ENCODE results near the gene FITM1.

Gene FITM1

DNA sequence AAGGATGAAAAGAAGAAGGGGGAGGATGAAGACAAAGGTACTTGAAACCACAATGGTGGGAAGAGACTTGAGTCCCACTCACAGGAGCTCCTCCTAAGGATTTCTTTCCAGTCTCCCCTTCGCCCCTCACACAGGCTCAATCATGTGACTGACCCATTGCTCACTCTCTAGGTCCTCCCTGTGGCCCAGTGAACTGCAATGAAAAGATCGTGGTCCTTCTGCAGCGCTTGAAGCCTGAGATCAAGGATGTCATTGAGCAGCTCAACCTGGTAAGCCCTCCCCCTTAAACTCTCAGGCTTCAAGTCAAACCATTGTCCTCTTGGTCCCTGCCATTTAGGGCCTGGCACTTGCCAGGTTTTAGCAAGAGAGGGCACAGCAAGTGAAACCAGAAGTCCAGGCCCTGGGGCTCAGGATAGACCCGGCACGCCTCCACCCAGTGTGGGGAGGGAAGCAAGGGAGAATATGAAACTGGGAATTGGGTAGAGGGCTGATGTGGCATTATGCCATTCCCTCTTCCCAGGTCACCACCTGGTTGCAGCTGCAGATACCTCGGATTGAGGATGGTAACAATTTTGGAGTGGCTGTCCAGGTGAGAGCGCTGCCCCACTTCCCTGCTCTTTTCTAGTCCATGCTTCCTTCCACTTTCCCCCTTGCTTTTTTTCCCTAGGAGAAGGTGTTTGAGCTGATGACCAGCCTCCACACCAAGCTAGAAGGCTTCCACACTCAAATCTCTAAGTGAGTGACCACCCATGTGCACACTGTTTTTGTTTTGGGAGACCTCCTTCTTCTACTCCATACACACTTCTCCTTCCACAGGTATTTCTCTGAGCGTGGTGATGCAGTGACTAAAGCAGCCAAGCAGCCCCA is 7.3 kb downstream of the FITM1 start:
- H3K4me1 ChIP-seq (ENCODE audit: control extremely low read depth in 1 of 4, control insufficient read depth in 4 of 4, insufficient read depth in 4 of 4, low read length in 3 of 4): peaks cover 2 to 50% (median 38%) of the 10 kb centered on the region in 4 experiments

DNA sequence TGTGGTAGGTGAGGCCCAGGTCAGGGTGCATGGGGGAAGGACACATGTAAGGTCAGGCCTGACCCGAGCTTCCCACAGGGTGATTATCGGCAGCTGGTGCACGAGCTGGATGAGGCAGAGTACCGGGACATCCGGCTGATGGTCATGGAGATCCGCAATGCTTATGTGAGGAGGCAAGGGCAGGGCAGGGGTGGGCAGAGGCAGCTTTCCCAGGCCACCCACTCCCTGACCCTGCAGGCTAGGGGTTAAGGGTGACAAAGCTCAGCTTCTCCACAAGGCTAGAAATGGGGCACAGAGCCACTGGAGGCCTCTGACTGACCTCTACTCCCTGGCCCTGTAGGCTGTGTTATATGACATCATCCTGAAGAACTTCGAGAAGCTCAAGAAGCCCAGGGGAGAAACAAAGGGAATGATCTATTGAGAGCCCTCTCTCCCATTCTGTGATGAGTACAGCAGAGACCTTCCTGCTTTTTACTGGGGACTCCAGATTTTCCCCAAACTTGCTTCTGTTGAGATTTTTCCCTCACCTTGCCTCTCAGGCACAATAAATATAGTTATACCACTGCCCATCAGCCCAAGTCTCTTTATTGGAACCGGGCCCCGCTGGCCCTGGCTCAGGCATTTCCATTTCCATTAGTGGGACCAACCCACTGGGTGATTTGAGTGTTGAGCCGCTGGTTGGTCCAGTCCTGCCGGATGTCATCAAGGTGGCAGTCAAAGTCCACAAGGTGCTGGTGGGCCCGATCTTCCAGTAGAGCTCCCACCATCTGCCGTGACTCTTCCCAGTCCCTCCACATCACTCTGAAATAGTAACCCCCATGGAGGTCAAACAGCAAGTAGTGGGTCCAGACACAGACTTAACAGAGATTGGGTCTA is 8.2 kb downstream of the FITM1 start:
- H3K27ac ChIP-seq (ENCODE audit: insufficient read depth in 1 of 2, low read depth in 1 of 2, low read length in 2 of 2, poor library complexity in 1 of 2, severe bottlenecking in 2 of 2): no peak overlapping the region
- DNase-seq: no peak
- over 99% methylated on average over 13 of the region's 13 CpGs for WGBS (ENCODE audit: insufficient coverage)
- no peaks in the 10 kb centered on the region for H3K9me3 ChIP-seq (ENCODE audit: control extremely low read depth in 1 of 5, control insufficient read depth in 4 of 5, insufficient read depth in 2 of 5, low read depth in 1 of 5, low read length in 4 of 5)
- ChIA-PET CTCF (interaction anchor here (0.8 to 6.4 kb wide), 8 partner anchors 9 to 99 kb away, joined by 3 to 61 read pairs (median 6); partner anchors contain the start of genes DCAF11, IRF9, NRL and RNF31), POLR2A (interaction anchor here (2.0 kb wide), 1 partner anchor 8 kb away, joined by 6 read pairs; the partner anchor contains the start of genes PSME2 and RNF31)
- H3K36me3 ChIP-seq (ENCODE audit: control insufficient read depth in 4 of 4, insufficient read depth in 4 of 4, low read length in 3 of 4): peaks cover 6 to 35% (median 22%) of the 10 kb centered on the region in 4 experiments
- H3K4me3 ChIP-seq (ENCODE audit: control insufficient read depth in 1 of 7, extremely low read depth in 1 of 7, insufficient read depth in 4 of 7, low read depth in 2 of 7, low read length in 6 of 7): no peak overlapping the region
- no peaks in the 10 kb centered on the region for H3K27me3 ChIP-seq (replicated peaks in 2 of 5; ENCODE audit: control insufficient read depth in 4 of 5, insufficient read depth in 5 of 5, low read length in 4 of 5)
- H3K4me1 ChIP-seq (ENCODE audit: control extremely low read depth in 1 of 4, control insufficient read depth in 4 of 4, insufficient read depth in 4 of 4, low read length in 3 of 4): peaks cover 2 to 46% (median 38%) of the 10 kb centered on the region in 4 experiments

More for the DNA sequence above, 7.3 kb downstream of the FITM1 start:
- Histone ChIP-seq H3K4me3 (ENCODE audit: control insufficient read depth in 1 of 7, extremely low read depth in 1 of 7, insufficient read depth in 4 of 7, low read depth in 2 of 7, low read length in 6 of 7) (peak overlapping the region in 2 of 7 experiments; percentile 81 to 91), H3K27ac (ENCODE audit: insufficient read depth in 1 of 2, low read depth in 1 of 2, low read length in 2 of 2, poor library complexity in 1 of 2, severe bottlenecking in 2 of 2) (no peak overlapping the region), H3K27me3 (replicated peaks in 2 of 5; ENCODE audit: control insufficient read depth in 4 of 5, insufficient read depth in 5 of 5, low read length in 4 of 5) (no peaks in the 10 kb centered on the region), H3K36me3 (ENCODE audit: control insufficient read depth in 4 of 4, insufficient read depth in 4 of 4, low read length in 3 of 4) (peaks cover 5 to 27% (median 16%) of the 10 kb centered on the region in 4 experiments), H3K9me3 (ENCODE audit: control extremely low read depth in 1 of 5, control insufficient read depth in 4 of 5, insufficient read depth in 2 of 5, low read depth in 1 of 5, low read length in 4 of 5) (no peaks in the 10 kb centered on the region)
- WGBS (ENCODE audit: insufficient coverage): 91% methylated on average over 6 of the region's 8 CpGs
- no peak for DNase-seq
- ChIA-PET CTCF (interaction anchor here (1.0 to 6.4 kb wide), 10 partner anchors 8 to 80 kb away, joined by 3 to 61 read pairs (median 7); partner anchors contain the start of genes DCAF11, IRF9, NRL and RNF31), POLR2A (interaction anchor here (0.7 to 2.0 kb wide), 3 partner anchors 9 to 54 kb away, joined by 3 to 6 read pairs (median 3); partner anchors contain the start of genes PSME2 and RNF31)

DNA sequence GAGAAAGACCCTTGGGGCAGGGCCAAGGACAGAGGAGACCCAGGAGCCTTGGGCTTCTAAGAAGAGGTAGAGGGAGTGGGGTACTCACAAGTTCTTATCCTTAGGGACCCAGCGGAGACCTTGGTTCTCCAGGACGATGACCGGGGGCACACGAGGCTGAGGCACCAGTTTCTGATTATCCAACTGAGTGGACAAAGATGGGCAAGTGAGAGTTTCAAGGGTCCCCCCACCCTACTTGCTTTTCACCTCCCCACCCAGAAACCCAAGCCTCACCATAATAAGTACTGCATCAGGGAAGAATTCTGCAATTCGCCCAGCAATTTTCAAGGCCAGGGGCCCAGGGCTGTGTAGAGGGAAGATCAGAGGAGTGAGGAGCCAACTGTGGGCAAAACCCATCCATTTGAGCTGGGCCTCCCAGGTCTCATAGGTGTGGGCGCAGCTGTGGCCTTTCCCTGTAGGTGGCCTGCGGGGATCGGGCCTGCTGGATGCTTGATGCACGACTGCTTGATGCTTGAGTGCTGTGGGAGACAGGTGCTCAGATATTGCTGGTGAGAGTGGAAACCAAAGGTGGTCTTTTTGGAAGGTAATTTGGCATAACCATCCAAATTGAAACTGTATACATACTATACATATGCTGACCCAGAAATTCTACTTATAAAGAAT is 8.9 kb downstream of the FITM1 start:
- peak in 1 of 3 donors; percentile 36 for DNase-seq
- ChIA-PET CTCF (interaction anchor here (0.8 to 6.4 kb wide), 6 partner anchors 9 to 98 kb away, joined by 3 to 61 read pairs (median 4); partner anchors contain the start of genes DCAF11, IRF9 and NRL), POLR2A (interaction anchor here (2.0 kb wide), 1 partner anchor 7 kb away, joined by 6 read pairs; the partner anchor contains the start of genes PSME2 and RNF31)
- WGBS (ENCODE audit: insufficient coverage): 100% methylated on average over 4 of the region's 9 CpGs
- Histone ChIP-seq H3K4me3 (ENCODE audit: control insufficient read depth in 1 of 7, extremely low read depth in 1 of 7, insufficient read depth in 4 of 7, low read depth in 2 of 7, low read length in 6 of 7) (no peak overlapping the region), H3K4me1 (ENCODE audit: control extremely low read depth in 1 of 4, control insufficient read depth in 4 of 4, insufficient read depth in 4 of 4, low read length in 3 of 4) (peaks cover 2 to 46% (median 38%) of the 10 kb centered on the region in 4 experiments), H3K36me3 (ENCODE audit: control insufficient read depth in 4 of 4, insufficient read depth in 4 of 4, low read length in 3 of 4) (peaks cover 7 to 42% (median 27%) of the 10 kb centered on the region in 4 experiments), H3K9me3 (ENCODE audit: control extremely low read depth in 1 of 5, control insufficient read depth in 4 of 5, insufficient read depth in 2 of 5, low read depth in 1 of 5, low read length in 4 of 5) (no peaks in the 10 kb centered on the region), H3K27me3 (replicated peaks in 2 of 5; ENCODE audit: control insufficient read depth in 4 of 5, insufficient read depth in 5 of 5, low read length in 4 of 5) (no peaks in the 10 kb centered on the region), H3K27ac (ENCODE audit: insufficient read depth in 1 of 2, low read depth in 1 of 2, low read length in 2 of 2, poor library complexity in 1 of 2, severe bottlenecking in 2 of 2) (no peak overlapping the region)

- 0% methylated on average over 56 of the region's 65 CpGs for WGBS (ENCODE audit: insufficient coverage)
- CTCF ChIA-PET: interaction anchor here (0.6 to 6.4 kb wide), 9 partner anchors 9 to 85 kb away, joined by 3 to 61 read pairs (median 3); partner anchors contain the start of genes IPO4 and IRF9
- peak; percentile 99 to 100 (median 100) for DNase-seq
- Histone ChIP-seq H3K27me3 (replicated peaks in 2 of 5; ENCODE audit: control insufficient read depth in 4 of 5, insufficient read depth in 5 of 5, low read length in 4 of 5) (no peaks in the 10 kb centered on the region), H3K36me3 (ENCODE audit: control insufficient read depth in 4 of 4, insufficient read depth in 4 of 4, low read length in 3 of 4) (peaks cover 7 to 47% (median 27%) of the 10 kb centered on the region in 4 experiments), H3K27ac (ENCODE audit: insufficient read depth in 1 of 2, low read depth in 1 of 2, low read length in 2 of 2, poor library complexity in 1 of 2, severe bottlenecking in 2 of 2) (peak within 1 kb of the TSS; percentile 53 to 85), H3K4me3 (ENCODE audit: control insufficient read depth in 1 of 7, extremely low read depth in 1 of 7, insufficient read depth in 4 of 7, low read depth in 2 of 7, low read length in 6 of 7) (peak within 1 kb of the TSS; percentile 80 to 98 (median 87)), H3K4me1 (ENCODE audit: control extremely low read depth in 1 of 4, control insufficient read depth in 4 of 4, insufficient read depth in 4 of 4, low read length in 3 of 4) (peaks cover 6 to 56% (median 46%) of the 10 kb centered on the region in 4 experiments), H3K9me3 (ENCODE audit: control extremely low read depth in 1 of 5, control insufficient read depth in 4 of 5, insufficient read depth in 2 of 5, low read depth in 1 of 5, low read length in 4 of 5) (no peaks in the 10 kb centered on the region)
- POLR2A ChIA-PET: interaction anchor here (0.7 to 1.7 kb wide), 4 partner anchors 9 to 27 kb away, joined by 3 to 15 read pairs (median 4); partner anchors contain the start of genes DCAF11 and IRF9
Measured at GRCh38 chr14:24141097-24141880, 10.8 kb downstream of the FITM1 start, which contains the start of gene EMC9. Gene EMC9, minus strand, starts transcription at chr14:24141591. Its CDS starts 287 bp downstream, at chr14:24141304.

DNA sequence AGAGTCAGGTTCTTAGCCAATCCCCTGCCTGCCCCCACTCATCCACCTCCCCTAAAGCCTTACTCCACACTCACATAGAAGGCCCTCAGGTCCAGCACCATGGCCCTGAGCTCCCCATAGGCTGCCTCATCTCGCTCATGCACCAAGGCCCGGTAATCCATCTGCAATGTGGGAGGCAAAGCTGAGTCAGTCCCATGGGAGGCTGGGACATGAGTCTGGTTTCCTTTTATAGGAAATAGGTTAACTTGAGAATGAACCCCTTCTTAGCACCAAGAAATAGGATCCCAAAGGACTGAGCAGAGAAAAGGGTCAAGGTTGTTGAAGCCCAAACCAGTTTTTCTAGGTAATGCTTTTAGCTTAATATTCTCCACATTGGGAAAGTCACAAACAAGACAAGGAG is 13.1 kb downstream of the FITM1 start:
- DNase-seq: no peak
- ChIA-PET CTCF (interaction anchor here (1.2 to 11.6 kb wide), 4 partner anchors 17 to 99 kb away, joined by 3 to 112 read pairs (median 3); partner anchors contain the start of genes IRF9 and TINF2), POLR2A (no interaction called here)
- H3K4me1 ChIP-seq (ENCODE audit: control extremely low read depth in 1 of 4, control insufficient read depth in 4 of 4, insufficient read depth in 4 of 4, low read length in 3 of 4): peaks cover 6 to 50% (median 43%) of the 10 kb centered on the region in 4 experiments
- peaks cover 4 to 32% (median 15%) of the 10 kb centered on the region in 4 experiments for H3K36me3 ChIP-seq (ENCODE audit: control insufficient read depth in 4 of 4, insufficient read depth in 4 of 4, low read length in 3 of 4)
- no CpG with 5 or more reads among the region's 2 CpGs for WGBS (ENCODE audit: insufficient coverage)
- no peaks in the 10 kb centered on the region for H3K27me3 ChIP-seq (replicated peaks in 2 of 5; ENCODE audit: control insufficient read depth in 4 of 5, insufficient read depth in 5 of 5, low read length in 4 of 5)
- H3K27ac ChIP-seq (ENCODE audit: insufficient read depth in 1 of 2, low read depth in 1 of 2, low read length in 2 of 2, poor library complexity in 1 of 2, severe bottlenecking in 2 of 2): no peak overlapping the region
- no peak overlapping the region for H3K4me3 ChIP-seq (ENCODE audit: control insufficient read depth in 1 of 7, extremely low read depth in 1 of 7, insufficient read depth in 4 of 7, low read depth in 2 of 7, low read length in 6 of 7)
- no peaks in the 10 kb centered on the region for H3K9me3 ChIP-seq (ENCODE audit: control extremely low read depth in 1 of 5, control insufficient read depth in 4 of 5, insufficient read depth in 2 of 5, low read depth in 1 of 5, low read length in 4 of 5)

Data from common myeloid progenitor, CD34-positive (primary cell).